Mesenchymal stem cell (in vitro differentiated cells and primary cell): Measurements from ENCODE around the gene CASS4. TPM values are rescaled to one million over a fixed set of nuclear protein-coding genes. Genes with fewer than 3 reads are reported as not detected.

Experiments
- DNase-seq: peaks from one replicate; pipeline ENCODE4 v3.0.0-alpha.2; 2013
- H2AFZ ChIP-seq: one replicate; pipeline ENCODE4 v1.6.1; 2013; ENCODE audit warnings: low read depth, mild to moderate bottlenecking, control low read depth, inconsistent platforms, low read length, moderate library complexity
- H2AK5ac ChIP-seq: 2 replicates; pipeline ENCODE4 v1.6.1; 2013; ENCODE audit warnings: low read length, moderate library complexity, mild to moderate bottlenecking, inconsistent platforms; ENCODE audit not compliant: severe bottlenecking
- H2BK120ac ChIP-seq: one replicate; pipeline ENCODE4 v1.6.1; 2013; ENCODE audit warnings: low read depth, mild to moderate bottlenecking, inconsistent platforms, low read length, moderate library complexity
- H2BK12ac ChIP-seq, 2 experiments: one replicate each; pipeline ENCODE4 v1.6.1; 2013; ENCODE audit warnings: inconsistent platforms in 2 of 2, low read length in 2 of 2, mild to moderate bottlenecking in 2 of 2, moderate library complexity in 2 of 2, control low read depth in 1 of 2
- H2BK15ac ChIP-seq: one replicate; pipeline ENCODE4 v1.6.1; 2013; ENCODE audit warnings: mild to moderate bottlenecking, low read depth, inconsistent platforms; ENCODE audit not compliant: poor library complexity, severe bottlenecking
- H2BK5ac ChIP-seq: 2 replicates; pipeline ENCODE4 v1.6.1; 2013; ENCODE audit warnings: low read depth, mild to moderate bottlenecking, low read length, control low read depth, inconsistent platforms; ENCODE audit not compliant: poor library complexity, severe bottlenecking
- H3K14ac ChIP-seq, 2 experiments: one replicate each; pipeline ENCODE4 v1.6.1; 2013; ENCODE audit warnings: inconsistent platforms in 2 of 2, low read length in 2 of 2, control low read depth in 1 of 2, mild to moderate bottlenecking in 1 of 2, moderate library complexity in 1 of 2
- H3K18ac ChIP-seq, 2 experiments: one replicate each; pipeline ENCODE4 v1.6.1; 2013; ENCODE audit warnings: inconsistent platforms in 2 of 2, low read length in 2 of 2, control low read depth in 1 of 2, low read depth in 1 of 2, mild to moderate bottlenecking in 1 of 2
- H3K23ac ChIP-seq, 2 experiments: one replicate each; pipeline ENCODE4 v1.6.1; 2013; ENCODE audit warnings: inconsistent platforms in 2 of 2, low read length in 2 of 2, mild to moderate bottlenecking in 2 of 2, moderate library complexity in 2 of 2, control low read depth in 1 of 2
- H3K27ac ChIP-seq: 2 replicates; pipeline ENCODE4 v1.5.1; 2013; ENCODE audit warnings: mild to moderate bottlenecking, moderate library complexity, low read length, control low read depth, inconsistent platforms; ENCODE audit not compliant: poor library complexity, severe bottlenecking
- H3K27me3 ChIP-seq, 2 experiments: 2 replicates each; pipeline versions ENCODE4 v1.6.1 to v1.7.0; 2013; ENCODE audit warnings: low read length in 2 of 2, mild to moderate bottlenecking in 2 of 2, moderate library complexity in 2 of 2, control low read depth in 1 of 2, inconsistent platforms in 1 of 2; ENCODE audit not compliant: control insufficient read depth in 1 of 2, insufficient read depth in 1 of 2
- H3K36me3 ChIP-seq, 2 experiments: 2 replicates each; pipeline versions ENCODE4 v1.6.1 to v1.7.0; 2013; ENCODE audit warnings: low read length in 2 of 2, control low read depth in 1 of 2, inconsistent platforms in 1 of 2, low read depth in 1 of 2, mild to moderate bottlenecking in 1 of 2; ENCODE audit not compliant: insufficient read depth in 2 of 2, control insufficient read depth in 1 of 2
- H3K4ac ChIP-seq, 2 experiments: one replicate each; pipeline ENCODE4 v1.6.1; 2013; ENCODE audit warnings: inconsistent platforms in 2 of 2, low read length in 2 of 2, mild to moderate bottlenecking in 2 of 2, moderate library complexity in 2 of 2, control low read depth in 1 of 2, low read depth in 1 of 2
- H3K4me1 ChIP-seq: 2 replicates; pipeline ENCODE4 v1.6.1; 2013; ENCODE audit warnings: low read depth, low read length, control low read depth; ENCODE audit not compliant: control insufficient read depth, insufficient read depth
- H3K4me2 ChIP-seq: 2 replicates; pipeline ENCODE4 v1.6.1; 2013; ENCODE audit warnings: low read length, mild to moderate bottlenecking, inconsistent platforms; ENCODE audit not compliant: poor library complexity, severe bottlenecking
- H3K4me3 ChIP-seq, 2 experiments: 2 replicates each; pipeline versions ENCODE4 v1.5.1 to v1.7.0; 2013; ENCODE audit warnings: low read length in 2 of 2, mild to moderate bottlenecking in 2 of 2, control low read depth in 1 of 2, low read depth in 1 of 2; ENCODE audit not compliant: insufficient read depth in 1 of 2
- H3K79me1 ChIP-seq: replicated peaks from 2 replicates; pipeline ENCODE4 v1.6.1; 2013; ENCODE audit warnings: mild to moderate bottlenecking, control low read depth, low read length, inconsistent platforms; ENCODE audit not compliant: poor library complexity, severe bottlenecking
- H3K9ac ChIP-seq: 2 replicates; pipeline ENCODE4 v1.7.0; 2013; ENCODE audit warnings: mild to moderate bottlenecking, low read length, moderate library complexity
- H3K9me3 ChIP-seq: 2 replicates; pipeline ENCODE4 v1.7.0; 2013; ENCODE audit warnings: mild to moderate bottlenecking, low read length; ENCODE audit not compliant: control insufficient read depth
- H4K8ac ChIP-seq: one replicate; pipeline ENCODE4 v1.6.1; 2013; ENCODE audit warnings: inconsistent platforms, mild to moderate bottlenecking, low read length, moderate library complexity
- H4K91ac ChIP-seq: one replicate; pipeline ENCODE4 v1.6.1; 2013; ENCODE audit warnings: mild to moderate bottlenecking, low read length, inconsistent platforms
- WGBS: methylation state at CpG from one replicate; pipeline ENCODE4 v1.1.7; 2013; ENCODE audit warnings: mixed read lengths; 5-methylcytosine and 5-hydroxymethylcytosine counted together
- polyA plus RNA-seq, 2 experiments: library from polyadenylated mRNA; stranded (reverse); fragments of 200-250 nt; gene quantifications; one replicate each; pipeline ENCODE4 v1.2.3, GENCODE V29; 2013

Gene CASS4, protein sequence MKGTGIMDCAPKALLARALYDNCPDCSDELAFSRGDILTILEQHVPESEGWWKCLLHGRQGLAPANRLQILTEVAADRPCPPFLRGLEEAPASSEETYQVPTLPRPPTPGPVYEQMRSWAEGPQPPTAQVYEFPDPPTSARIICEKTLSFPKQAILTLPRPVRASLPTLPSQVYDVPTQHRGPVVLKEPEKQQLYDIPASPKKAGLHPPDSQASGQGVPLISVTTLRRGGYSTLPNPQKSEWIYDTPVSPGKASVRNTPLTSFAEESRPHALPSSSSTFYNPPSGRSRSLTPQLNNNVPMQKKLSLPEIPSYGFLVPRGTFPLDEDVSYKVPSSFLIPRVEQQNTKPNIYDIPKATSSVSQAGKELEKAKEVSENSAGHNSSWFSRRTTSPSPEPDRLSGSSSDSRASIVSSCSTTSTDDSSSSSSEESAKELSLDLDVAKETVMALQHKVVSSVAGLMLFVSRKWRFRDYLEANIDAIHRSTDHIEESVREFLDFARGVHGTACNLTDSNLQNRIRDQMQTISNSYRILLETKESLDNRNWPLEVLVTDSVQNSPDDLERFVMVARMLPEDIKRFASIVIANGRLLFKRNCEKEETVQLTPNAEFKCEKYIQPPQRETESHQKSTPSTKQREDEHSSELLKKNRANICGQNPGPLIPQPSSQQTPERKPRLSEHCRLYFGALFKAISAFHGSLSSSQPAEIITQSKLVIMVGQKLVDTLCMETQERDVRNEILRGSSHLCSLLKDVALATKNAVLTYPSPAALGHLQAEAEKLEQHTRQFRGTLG
- 0.14 TPM for polyA plus RNA-seq (2013, experiment 1 of 2)
- polyA plus RNA-seq (2013, experiment 2 of 2), result 0.19 TPM

DNA sequence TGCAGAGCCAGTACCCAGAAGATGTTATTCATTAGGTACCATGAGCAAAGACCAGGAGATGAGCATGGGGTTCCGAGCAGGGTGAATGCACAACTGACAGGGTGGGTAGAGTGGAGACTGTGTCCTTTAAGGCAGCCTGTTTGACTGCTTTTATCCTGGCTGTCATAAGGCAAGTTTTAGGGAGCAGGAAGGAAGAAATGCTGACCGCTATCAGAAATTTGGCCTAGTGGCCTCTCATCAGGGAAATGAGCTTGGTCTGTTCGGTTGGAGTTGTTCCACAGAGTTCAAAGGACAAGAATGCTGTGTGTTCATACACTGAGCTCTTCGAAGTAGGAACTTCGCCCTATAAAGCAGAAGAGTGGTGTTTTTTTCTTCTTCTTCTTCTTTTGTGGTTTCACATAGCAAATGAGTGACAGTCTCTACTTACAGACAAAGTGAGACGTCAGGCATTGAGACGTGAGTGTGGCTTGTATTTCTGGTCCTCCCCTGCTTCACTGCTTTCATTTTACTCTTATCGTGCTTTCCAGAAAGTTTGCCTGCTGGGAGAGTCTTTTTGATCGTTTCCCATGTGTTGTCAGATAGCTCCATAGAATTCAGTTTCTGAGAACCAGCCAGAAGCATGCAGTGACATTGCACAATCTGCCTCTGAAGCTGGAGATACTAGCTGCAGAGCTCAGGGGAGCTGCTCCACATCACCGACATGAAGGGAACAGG, at the start of gene CASS4:
CASS4 (plus strand) TSS at position 502 of the 714 bp plus-strand sequence; CDS start at position 701, 199 bp downstream.
- Histone ChIP-seq H2AFZ (no peak within 1 kb of the TSS), H2BK15ac (no peak within 1 kb of the TSS), H3K14ac (no peak within 1 kb of the TSS), H3K27ac (peak within 1 kb of the TSS; percentile 11), H3K79me1 (peaks cover 16% of the 10 kb centered on the region), H3K9me3 (no peaks in the 10 kb centered on the region), H3K4me3 (peak within 1 kb of the TSS in 1 of 2 experiments; percentile 65), H4K91ac (no peak within 1 kb of the TSS), H2BK12ac (no peak within 1 kb of the TSS), H3K4me1 (peaks cover 2% of the 10 kb centered on the region), H3K4me2 (no peak within 1 kb of the TSS), H2BK5ac (no peak within 1 kb of the TSS), H2AK5ac (no peak within 1 kb of the TSS), H3K36me3 (peaks cover 17 to 22% of the 10 kb centered on the region in 2 experiments), H3K23ac (no peak within 1 kb of the TSS), H2BK120ac (no peak within 1 kb of the TSS), H3K4ac (no peak within 1 kb of the TSS), H3K18ac (no peak within 1 kb of the TSS), H3K9ac (peak within 1 kb of the TSS; percentile 68), H4K8ac (no peak within 1 kb of the TSS), H3K27me3 (no peaks in the 10 kb centered on the region)
- DNase-seq, result peak; percentile 51
- 93% methylated on average over 10 of the region's 10 CpGs for WGBS

DNA sequence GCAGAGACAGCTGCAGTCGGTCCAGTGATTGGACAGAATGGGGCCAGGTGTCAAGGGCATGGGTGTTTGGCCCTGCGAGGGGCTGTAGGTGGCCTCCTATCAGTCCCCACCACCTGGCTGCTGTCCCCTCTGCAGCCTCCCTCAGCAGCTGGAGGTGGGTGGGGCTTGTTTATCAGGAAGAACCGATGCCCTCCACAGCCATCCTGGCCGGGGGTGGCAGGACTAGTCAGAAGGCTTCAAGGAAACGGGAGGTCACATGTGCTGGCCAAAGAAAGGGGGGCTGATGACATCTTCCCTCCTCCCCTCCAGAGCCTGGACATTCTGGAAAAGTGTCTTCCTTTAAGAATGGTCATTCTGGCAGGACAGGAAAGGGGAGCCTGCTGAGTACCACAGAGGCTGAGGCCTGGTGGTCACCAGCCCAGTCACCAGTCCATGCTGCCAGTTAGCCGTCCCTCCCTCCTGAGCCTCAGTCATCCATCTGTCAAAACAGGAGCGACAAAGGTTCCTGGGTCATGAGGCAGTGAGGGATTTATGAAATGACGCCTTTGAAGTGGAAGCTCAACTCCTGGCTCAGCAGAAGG, 49.1 kb upstream of the CASS4 start:
- no peak overlapping the region for H4K91ac ChIP-seq
- H2AK5ac ChIP-seq, result no peak overlapping the region
- no peak for DNase-seq
- no peak overlapping the region for H3K27ac ChIP-seq
- no peak overlapping the region for H2BK5ac ChIP-seq
- H3K9ac ChIP-seq, result no peak overlapping the region
- H2BK15ac ChIP-seq, result no peak overlapping the region
- no peaks in the 10 kb centered on the region for H3K27me3 ChIP-seq
- H3K9me3 ChIP-seq, result no peaks in the 10 kb centered on the region
- H3K36me3 ChIP-seq, result peaks cover 15 to 53% of the 10 kb centered on the region in 2 experiments
- no peak overlapping the region for H3K4ac ChIP-seq
- H3K4me3 ChIP-seq, result no peak overlapping the region
- no peak overlapping the region for H2BK12ac ChIP-seq
- 79% methylated on average over 7 of the region's 8 CpGs for WGBS
- no peak overlapping the region for H4K8ac ChIP-seq
- no peak overlapping the region for H3K4me2 ChIP-seq
- peaks cover 17% of the 10 kb centered on the region for H3K4me1 ChIP-seq
- H2BK120ac ChIP-seq, result no peak overlapping the region
- H3K23ac ChIP-seq, result no peak overlapping the region
- no peak overlapping the region for H2AFZ ChIP-seq
- no peak overlapping the region for H3K18ac ChIP-seq
- peaks cover 30% of the 10 kb centered on the region for H3K79me1 ChIP-seq
- no peak overlapping the region for H3K14ac ChIP-seq

DNA sequence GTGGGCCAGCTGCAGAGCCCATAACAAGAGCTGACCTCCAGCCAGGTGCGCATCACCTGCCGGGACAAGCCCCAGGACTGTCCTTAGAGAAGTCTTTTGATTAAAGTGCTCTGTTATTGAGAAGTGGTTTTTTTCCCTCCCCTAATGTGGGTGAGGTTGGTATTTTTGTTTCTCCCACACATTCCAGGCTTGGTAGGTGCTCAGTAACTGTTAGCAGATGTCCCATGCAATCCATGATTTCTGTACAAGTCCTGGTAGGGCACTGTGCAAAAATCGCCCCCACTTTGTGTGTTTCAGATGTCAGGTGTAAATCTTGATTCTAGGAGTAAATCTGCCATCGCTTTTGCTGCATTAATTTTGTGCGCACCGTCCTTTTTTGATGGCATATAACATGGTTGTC, 48.6 kb upstream of the CASS4 start:
- Histone ChIP-seq H3K79me1 (peaks cover 30% of the 10 kb centered on the region), H3K4me3 (no peak overlapping the region), H2BK15ac (no peak overlapping the region), H3K4ac (no peak overlapping the region), H3K4me2 (no peak overlapping the region), H2AK5ac (no peak overlapping the region), H3K4me1 (peaks cover 17% of the 10 kb centered on the region), H2BK120ac (no peak overlapping the region), H3K9ac (no peak overlapping the region), H2BK12ac (no peak overlapping the region), H3K27ac (no peak overlapping the region), H2AFZ (no peak overlapping the region), H3K36me3 (peaks cover 15 to 59% of the 10 kb centered on the region in 2 experiments), H3K23ac (no peak overlapping the region), H3K27me3 (no peaks in the 10 kb centered on the region), H3K18ac (no peak overlapping the region), H4K8ac (peak overlapping the region; percentile 50), H4K91ac (no peak overlapping the region), H2BK5ac (no peak overlapping the region), H3K9me3 (no peaks in the 10 kb centered on the region), H3K14ac (no peak overlapping the region)
- 90% methylated on average over 6 of the region's 6 CpGs for WGBS
- no peak for DNase-seq
